ENCODE measurements around the gene CIRBP. TPM values are rescaled to one million over a fixed set of nuclear protein-coding genes. Genes with fewer than 3 reads are reported as not detected.

CIRBP gene
- total RNA-seq, 1 experiment from 2014 or later: 318 TPM

GRCh38 chr19:1252221-1252820 is 16.8 kb upstream of the CIRBP start:
- no peaks in the 10 kb centered on the region for H3K27me3 ChIP-seq (replicated peaks)
- peak overlapping the region; percentile 89 for H3K4me3 ChIP-seq
- peaks cover 61% of the 10 kb centered on the region for H3K4me1 ChIP-seq (replicated peaks)
- H3K9me3 ChIP-seq (replicated peaks): no peaks in the 10 kb centered on the region; the same call in 1 of the 2 replicates
- DNase-seq (ENCODE audit: low read depth in 1 of 2, low spot score in 2 of 2): peak; percentile 99
- peak overlapping the region; percentile 94 for H3K27ac ChIP-seq
- peaks cover 72% of the 10 kb centered on the region for H3K36me3 ChIP-seq

- no peaks in the 10 kb centered on the region; the same call in 1 of the 2 replicates for H3K9me3 ChIP-seq (replicated peaks)
- peak in 1 of 2 experiments; percentile 97 for DNase-seq (ENCODE audit: low read depth in 1 of 2, low spot score in 2 of 2)
- peaks cover 54% of the 10 kb centered on the region for H3K4me1 ChIP-seq (replicated peaks)
- peaks cover 78% of the 10 kb centered on the region for H3K36me3 ChIP-seq
- H3K27ac ChIP-seq: peak overlapping the region; percentile 94
- H3K4me3 ChIP-seq: peak overlapping the region; percentile 89
- no peaks in the 10 kb centered on the region for H3K27me3 ChIP-seq (replicated peaks)
These were observed 16.2 kb upstream of the CIRBP start for GRCh38 chr19:1252821-1253513.

GRCh38 chr19:1253514-1254080 is 15.5 kb upstream of the CIRBP start:
- Histone ChIP-seq H3K4me1 (replicated peaks) (peaks cover 57% of the 10 kb centered on the region), H3K27ac (peak overlapping the region; percentile 94), H3K9me3 (replicated peaks) (no peaks in the 10 kb centered on the region; the same call in 1 of the 2 replicates), H3K27me3 (replicated peaks) (no peaks in the 10 kb centered on the region), H3K4me3 (peak overlapping the region; percentile 89), H3K36me3 (peaks cover 83% of the 10 kb centered on the region)
- peak; percentile 95 to 98 for DNase-seq (ENCODE audit: low read depth in 1 of 2, low spot score in 2 of 2)

GRCh38 chr19:1254081-1254527 is 15.0 kb upstream of the CIRBP start:
- Histone ChIP-seq H3K27me3 (replicated peaks) (no peaks in the 10 kb centered on the region), H3K27ac (peak overlapping the region; percentile 94), H3K4me1 (replicated peaks) (peaks cover 61% of the 10 kb centered on the region), H3K9me3 (replicated peaks) (no peaks in the 10 kb centered on the region; the same call in 1 of the 2 replicates), H3K36me3 (peaks cover 83% of the 10 kb centered on the region), H3K4me3 (peak overlapping the region; percentile 89)
- DNase-seq (ENCODE audit: low read depth in 1 of 2, low spot score in 2 of 2): peak in 1 of 2 experiments; percentile 73

- Histone ChIP-seq H3K27ac (peak overlapping the region; percentile 94), H3K9me3 (replicated peaks) (no peaks in the 10 kb centered on the region), H3K36me3 (peaks cover 85% of the 10 kb centered on the region), H3K27me3 (replicated peaks) (no peaks in the 10 kb centered on the region), H3K4me1 (replicated peaks) (peaks cover 67% of the 10 kb centered on the region), H3K4me3 (peak overlapping the region; percentile 89)
- DNase-seq (ENCODE audit: low read depth in 1 of 2, low spot score in 2 of 2): no peak
These were observed 14.5 kb upstream of the CIRBP start for GRCh38 chr19:1254530-1255185.

GRCh38 chr19:1255186-1256161 is 13.7 kb upstream of the CIRBP start:
- no peak for DNase-seq (ENCODE audit: low read depth in 1 of 2, low spot score in 2 of 2)

GRCh38 chr19:1256646-1257474 is 12.3 kb upstream of the CIRBP start:
- H3K36me3 ChIP-seq: peaks cover 64% of the 10 kb centered on the region
- H3K27me3 ChIP-seq (replicated peaks): no peaks in the 10 kb centered on the region
- no peak overlapping the region for H3K4me3 ChIP-seq
- DNase-seq (ENCODE audit: low read depth in 1 of 2, low spot score in 2 of 2): no peak
- peaks cover 82% of the 10 kb centered on the region for H3K4me1 ChIP-seq (replicated peaks)
- no peak overlapping the region for H3K27ac ChIP-seq
- no peaks in the 10 kb centered on the region for H3K9me3 ChIP-seq (replicated peaks)

More at GRCh38 chr19:1255186-1256161, 13.7 kb upstream of the CIRBP start:
- peaks cover 75% of the 10 kb centered on the region for H3K4me1 ChIP-seq (replicated peaks)
- H3K9me3 ChIP-seq (replicated peaks): no peaks in the 10 kb centered on the region
- no peak overlapping the region for H3K4me3 ChIP-seq
- no peaks in the 10 kb centered on the region for H3K27me3 ChIP-seq (replicated peaks)
- peaks cover 78% of the 10 kb centered on the region for H3K36me3 ChIP-seq
- no peak overlapping the region for H3K27ac ChIP-seq

GRCh38 chr19:1257475-1258162 is 11.5 kb upstream of the CIRBP start:
- Histone ChIP-seq H3K27me3 (replicated peaks) (no peaks in the 10 kb centered on the region), H3K4me1 (replicated peaks) (peaks cover 85% of the 10 kb centered on the region), H3K9me3 (replicated peaks) (no peaks in the 10 kb centered on the region), H3K36me3 (peaks cover 63% of the 10 kb centered on the region), H3K27ac (no peak overlapping the region), H3K4me3 (no peak overlapping the region)
- no peak for DNase-seq (ENCODE audit: low read depth in 1 of 2, low spot score in 2 of 2)

GRCh38 chr19:1258163-1258492 is 11.0 kb upstream of the CIRBP start:
- Histone ChIP-seq H3K4me3 (no peak overlapping the region), H3K4me1 (replicated peaks) (peaks cover 85% of the 10 kb centered on the region), H3K36me3 (peaks cover 63% of the 10 kb centered on the region), H3K27me3 (replicated peaks) (no peaks in the 10 kb centered on the region), H3K9me3 (replicated peaks) (no peaks in the 10 kb centered on the region), H3K27ac (no peak overlapping the region)
- DNase-seq (ENCODE audit: low read depth in 1 of 2, low spot score in 2 of 2): no peak

GRCh38 chr19:1258707-1259205 is 10.4 kb upstream of the CIRBP start:
- Histone ChIP-seq H3K27ac (peak overlapping the region; percentile 80), H3K27me3 (replicated peaks) (no peaks in the 10 kb centered on the region), H3K9me3 (replicated peaks) (no peaks in the 10 kb centered on the region), H3K4me3 (no peak overlapping the region), H3K36me3 (peaks cover 57% of the 10 kb centered on the region), H3K4me1 (replicated peaks) (peaks cover 82% of the 10 kb centered on the region)
- DNase-seq (ENCODE audit: low read depth in 1 of 2, low spot score in 2 of 2): no peak

- DNase-seq (ENCODE audit: low read depth in 1 of 2, low spot score in 2 of 2): peak; percentile 83 to 84
- Histone ChIP-seq H3K4me1 (replicated peaks) (peaks cover 78% of the 10 kb centered on the region), H3K27ac (peak overlapping the region; percentile 80)
These were observed 9.8 kb upstream of the CIRBP start for GRCh38 chr19:1259206-1259875.

More at GRCh38 chr19:1259206-1259875, 9.8 kb upstream of the CIRBP start:
- Histone ChIP-seq H3K4me3 (no peak overlapping the region), H3K36me3 (peaks cover 51% of the 10 kb centered on the region), H3K9me3 (replicated peaks) (no peaks in the 10 kb centered on the region), H3K27me3 (replicated peaks) (no peaks in the 10 kb centered on the region)
